Gastroesophageal sphincter (tissue), 4 donors: ENCODE results near the gene REPS1. TPM values are rescaled to one million over a fixed set of nuclear protein-coding genes. Genes with fewer than 3 reads are reported as not detected.

Experiments used
- ATAC-seq: fragments of 150-250 bp; one replicate; pipeline ENCODE4 v1.9.1; 2016; ENCODE audit warnings: mild to moderate bottlenecking, moderate library complexity
- H3K27ac ChIP-seq, 4 donors: fragments of 200-600 bp; sonication (generic) in 3 of 4; 1 replicate in 3 of 4; 2 replicates in 1 of 4; pipeline ENCODE4 v1.5.1; 2016 to 2019
- H3K27me3 ChIP-seq: fragments of 200-600 bp; sonication (generic); one replicate; pipeline ENCODE4 v1.5.1; 2019
- H3K36me3 ChIP-seq, 2 donors: fragments of 200-600 bp; sonication (generic); one replicate each; pipeline ENCODE4 v1.5.1; 2019; ENCODE audit warnings: control low read depth in 1 of 2
- H3K4me1 ChIP-seq, 3 donors: fragments of 200-600 bp; sonication (generic); 1 replicate in 2 of 3; 2 replicates in 1 of 3; pipeline ENCODE4 v1.5.1; 2016 to 2019; ENCODE audit warnings: control low read depth in 2 of 3
- H3K4me3 ChIP-seq, 2 donors: fragments of 200-600 bp; sonication (generic); one replicate each; pipeline ENCODE4 v1.5.1; 2019; ENCODE audit warnings: mild to moderate bottlenecking in 1 of 2, moderate library complexity in 1 of 2
- H3K9me3 ChIP-seq, 3 donors: fragments of 200-600 bp; sonication (generic); one replicate each; pipeline ENCODE4 v1.5.1; 2017 to 2019; ENCODE audit warnings: control low read depth in 2 of 3
- CTCF ChIP-seq, 4 experiments: fragments of 200-600 bp in 2 of 4; fragments of 450-650 bp in 2 of 4; sonication (generic) in 1 of 4; IDR thresholded peaks; one replicate each; pipeline ENCODE4 v1.5.1; 2017 to 2019; ENCODE audit warnings: antibody characterized with exemption in 4 of 4, mild to moderate bottlenecking in 2 of 4, moderate library complexity in 2 of 4
- EP300 ChIP-seq: sonication (generic); formaldehyde crosslinking; IDR thresholded peaks from one replicate; pipeline ENCODE4 v1.6.1; 2017; ENCODE audit warnings: antibody characterized with exemption, mild to moderate bottlenecking
- POLR2A ChIP-seq, 2 donors: fragments of 450-650 bp; IDR thresholded peaks; one replicate each; pipeline ENCODE4 v1.6.1; 2017; ENCODE audit warnings: antibody characterized with exemption in 2 of 2, mild to moderate bottlenecking in 2 of 2, moderate library complexity in 1 of 2
- POLR2AphosphoS5 ChIP-seq: sonication (generic); formaldehyde crosslinking; IDR thresholded peaks from one replicate; pipeline ENCODE4 v1.6.1; 2017; ENCODE audit warnings: antibody characterized with exemption
- WGBS, 2 donors: methylation state at CpG; one replicate each; pipeline ENCODE4 v1.1.5; 2018; ENCODE audit warnings: low coverage in 1 of 2; 5-methylcytosine and 5-hydroxymethylcytosine counted together
- total RNA-seq, 4 donors: library from RNA; depleted of rRNA; stranded (reverse); fragments of >200 nt; gene quantifications; one replicate each; pipeline ENCODE4 v1.1.0, GENCODE V29; 2016

REPS1 gene
- total RNA-seq, 4 donors from 2014 or later, result 26.7 to 42.6 (median 29.3) TPM

- TF ChIP-seq POLR2AphosphoS5, result peak; percentile 30
- no peak for TF ChIP-seq CTCF (IDR thresholded peaks at IDR 0.05)
Observed at GRCh38 chr6:138970856-138971425, 17.1 kb downstream of the REPS1 start.

DNA sequence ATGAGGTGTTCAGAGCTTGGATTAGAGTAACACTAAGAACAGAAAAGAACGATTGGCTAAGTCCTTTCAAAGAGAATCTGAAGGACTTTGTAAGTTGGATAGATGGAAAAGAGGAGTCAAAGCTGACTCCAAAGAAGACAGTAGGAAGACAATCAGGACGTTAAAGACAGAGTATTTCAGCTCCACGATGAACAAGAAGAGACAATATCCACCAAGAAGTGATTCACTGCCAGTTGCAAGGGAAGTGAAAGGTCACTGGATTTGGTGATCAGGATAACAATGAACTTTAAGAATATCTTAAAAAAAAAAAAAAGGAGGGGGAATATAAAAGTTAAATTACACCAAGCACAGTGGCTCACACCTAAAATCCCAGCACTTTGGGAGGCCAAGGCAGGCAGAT is 17.9 kb downstream of the REPS1 start:
- WGBS, 2 donors, result 64 to 80% methylated on average over 1 to 3 of the region's 3 CpGs
- TF ChIP-seq POLR2A (IDR thresholded peaks at IDR 0.05) (no peak), EP300 (no peak), CTCF (IDR thresholded peaks at IDR 0.05) (no peak), POLR2AphosphoS5 (no peak)
- no peak overlapping the region for H3K4me3 ChIP-seq
- no peaks in the 10 kb centered on the region for H3K27me3 ChIP-seq
- peaks cover 24 to 76% (median 31%) of the 10 kb centered on the region in 3 donors for H3K4me1 ChIP-seq
- H3K9me3 ChIP-seq, result no peaks in the 10 kb centered on the region
- ATAC-seq, result no peak
- peak overlapping the region in 1 of 4 donors; percentile 19 for H3K27ac ChIP-seq
- no peaks in the 10 kb centered on the region for H3K36me3 ChIP-seq

More at GRCh38 chr6:138970856-138971425, 17.1 kb downstream of the REPS1 start:
- Histone ChIP-seq H3K4me1 (peaks cover 24 to 72% (median 31%) of the 10 kb centered on the region in 3 donors), H3K36me3 (no peaks in the 10 kb centered on the region), H3K4me3 (no peak overlapping the region), H3K27me3 (no peaks in the 10 kb centered on the region), H3K27ac (peak overlapping the region in 3 of 4 donors; percentile 19 to 57 (median 52)), H3K9me3 (no peaks in the 10 kb centered on the region)
- WGBS, 2 donors, result 15 to 17% methylated on average over 1 of the region's 1 CpG
- ATAC-seq, result peak; percentile 69

GRCh38 chr6:138966870-138967269 is 21.2 kb downstream of the REPS1 start:
- Histone ChIP-seq H3K4me3 (no peak overlapping the region), H3K27me3 (no peaks in the 10 kb centered on the region), H3K36me3 (no peaks in the 10 kb centered on the region), H3K4me1 (peaks cover 12 to 58% (median 18%) of the 10 kb centered on the region in 3 donors), H3K9me3 (no peaks in the 10 kb centered on the region), H3K27ac (no peak overlapping the region)
- ATAC-seq, result no peak
- TF ChIP-seq CTCF (IDR thresholded peaks at IDR 0.05) (no peak), POLR2AphosphoS5 (no peak), EP300 (no peak), POLR2A (IDR thresholded peaks at IDR 0.05) (no peak)
- WGBS, 2 donors, result 80 to 88% methylated on average over 5 of the region's 5 CpGs

DNA sequence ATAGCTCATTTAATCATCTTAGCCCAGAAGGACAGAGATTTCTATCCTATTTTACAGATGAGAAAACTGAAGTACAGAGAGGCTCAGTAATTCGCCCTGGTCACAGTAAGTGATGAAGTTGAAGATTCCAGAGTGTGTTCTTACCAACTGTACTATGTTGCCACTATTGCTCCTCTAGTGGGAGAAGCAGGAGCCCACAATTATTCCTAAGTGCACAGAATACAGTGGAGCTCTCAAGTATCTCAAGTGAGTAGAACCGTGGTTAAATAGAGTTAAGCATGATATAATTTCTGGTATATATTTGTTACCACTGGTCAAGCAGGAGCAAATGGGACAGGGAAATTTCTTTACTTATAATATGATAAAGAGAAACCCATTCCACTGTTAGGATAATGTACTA is 22.1 kb downstream of the REPS1 start:
- WGBS, 2 donors, result 94 to 100% methylated on average over 2 of the region's 2 CpGs
- TF ChIP-seq POLR2A (IDR thresholded peaks at IDR 0.05), result no peak
- TF ChIP-seq POLR2AphosphoS5, result no peak
- TF ChIP-seq EP300, result no peak
- TF ChIP-seq CTCF (IDR thresholded peaks at IDR 0.05), result no peak
- no peak overlapping the region for H3K4me3 ChIP-seq
- H3K9me3 ChIP-seq, result no peaks in the 10 kb centered on the region
- H3K27me3 ChIP-seq, result no peaks in the 10 kb centered on the region
- H3K36me3 ChIP-seq, result no peaks in the 10 kb centered on the region
- H3K27ac ChIP-seq, result no peak overlapping the region
- H3K4me1 ChIP-seq, result peaks cover 3 to 49% (median 9%) of the 10 kb centered on the region in 3 donors
- no peak for ATAC-seq

DNA sequence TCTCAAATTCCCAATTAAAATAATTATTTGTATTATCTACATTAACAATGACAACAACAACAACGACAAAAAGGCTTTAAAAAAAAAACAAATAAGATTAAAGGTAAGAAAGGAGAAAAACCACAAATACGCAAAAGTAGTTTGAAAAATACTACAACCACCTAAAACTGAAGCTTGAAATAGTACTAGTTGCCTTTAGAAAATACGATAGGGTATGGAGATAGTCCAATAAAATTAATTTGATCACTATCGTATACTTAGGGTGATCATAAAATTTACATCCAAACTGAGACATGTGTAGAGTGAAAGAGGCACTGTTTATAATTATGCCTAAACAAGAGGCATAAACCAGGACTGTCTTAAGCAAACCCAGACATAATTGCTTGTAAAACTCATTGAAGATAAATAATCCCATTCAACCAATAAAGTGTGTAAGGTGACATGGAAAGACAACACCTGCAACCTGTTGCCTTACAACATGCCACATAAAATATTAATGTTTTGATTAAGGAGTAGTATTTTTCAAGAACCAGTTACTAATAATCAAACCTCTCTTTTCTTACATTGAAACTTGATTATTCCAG is 22.7 kb downstream of the REPS1 start:
- WGBS, 2 donors, result 87 to 93% methylated on average over 3 to 4 of the region's 4 CpGs
- peaks cover 0 to 43% (median 3%) of the 10 kb centered on the region in 3 donors for H3K4me1 ChIP-seq
- TF ChIP-seq CTCF (IDR thresholded peaks at IDR 0.05) (no peak), POLR2AphosphoS5 (no peak), EP300 (no peak), POLR2A (IDR thresholded peaks at IDR 0.05) (no peak)
- H3K36me3 ChIP-seq, result no peaks in the 10 kb centered on the region
- no peak for ATAC-seq
- no peaks in the 10 kb centered on the region for H3K9me3 ChIP-seq
- H3K4me3 ChIP-seq, result no peak overlapping the region
- no peak overlapping the region for H3K27ac ChIP-seq
- H3K27me3 ChIP-seq, result no peaks in the 10 kb centered on the region
